ENCODE data around the gene IFITM10.

- TF ChIP-seq POLR2A (IDR thresholded peaks at IDR 0.05) (no peak), CTCF (IDR thresholded peaks at IDR 0.05) (no peak)
Observed at GRCh38 chr11:1691026-1691877, 59.1 kb downstream of the IFITM10 start.
